ENCODE results near the gene SNRPA.

GRCh38 chr19:40724315-40724714 is 26.7 kb upstream of the SNRPA start:
- TF ChIP-seq CTCF (IDR thresholded peaks at IDR 0.05) (no peak), POLR2A (IDR thresholded peaks at IDR 0.05) (no peak)

Data from uterus (tissue), 2 donors.